HepG2 (cell line): ENCODE measurements around the gene RAD9A. TPM values are rescaled to one million over a fixed set of nuclear protein-coding genes. Genes with fewer than 3 reads are reported as not detected.
A peak's percentile ranks its signal among the peaks of the same experiment; 100 is the strongest.

Source experiments
- ATAC-seq: fragments of 200-7000 bp; cut with Tn5 transposase; 3 replicates; pipeline ENCODE4 v1.9.1; 2020; ENCODE audit warnings: mild to moderate bottlenecking, moderate library complexity
- BruUV-seq: library from RNA; stranded (reverse); fragments of 400-500 nt; replicated peaks from 2 replicates; lab custom pipeline; 2021; lab: Mats Ljungman, UMichigan
- CTCF ChIA-PET: fragments of 300-600 bp; formaldehyde crosslinking; extraction: SDS; loops from one replicate; lab custom pipeline; 2021; ENCODE audit warnings: low total read pairs, inconsistent platforms, low intra/inter-chr PET ratio; lab: Yijun Ruan, JAX
- POLR2A ChIA-PET: fragments of 350-600 bp; sonication (Branson Sonifier 250); formaldehyde crosslinking; loops from one replicate; lab custom pipeline; 2020; ENCODE audit warnings: antibody characterized with exemption, inconsistent platforms; lab: Yijun Ruan, JAX
- DNase-seq: peaks from one replicate; pipeline ENCODE4 v3.0.0-alpha.2; 2015; ENCODE audit warnings: low spot score
- FAIRE-seq: peaks from 3 replicates; lab custom pipeline; 2011; peaks lifted over from hg19 to GRCh38; lab: Jason Lieb, UNC
- H2AFZ ChIP-seq: one replicate; pipeline ENCODE4 v1.6.1; 2011; ENCODE audit warnings: low read length, inconsistent platforms
- H3K27ac ChIP-seq: fragments of 300-600 bp; 3 replicates; pipeline ENCODE4 v1.8.0; 2011; ENCODE audit warnings: mixed run types, mild to moderate bottlenecking, mixed read lengths, low read length, inconsistent platforms; ENCODE audit not compliant: insufficient read depth; ENCODE audit errors: extremely low read length
- H3K27me3 ChIP-seq, 2 experiments: fragments of 200-600 bp in 1 of 2; 2 replicates in 1 of 2; 3 replicates in 1 of 2; pipeline versions ENCODE4 v1.6.0 to v1.8.0; 2011; ENCODE audit warnings: low read length in 2 of 2, mild to moderate bottlenecking in 2 of 2, moderate library complexity in 2 of 2, inconsistent platforms in 1 of 2; ENCODE audit not compliant: insufficient read depth in 2 of 2, control insufficient read depth in 1 of 2
- H3K36me3 ChIP-seq, 2 experiments: fragments of 200-600 bp in 1 of 2; replicated peaks in 1 of 2; 2 replicates in 1 of 2; 3 replicates in 1 of 2; pipeline versions ENCODE4 v1.5.1 to v1.8.0; 2011; ENCODE audit warnings: low read length in 2 of 2, inconsistent platforms in 1 of 2; ENCODE audit not compliant: insufficient read depth in 2 of 2, control insufficient read depth in 1 of 2
- H3K4me1 ChIP-seq: 2 replicates; pipeline ENCODE4 v1.5.1; 2012; ENCODE audit warnings: low read length, inconsistent platforms; ENCODE audit not compliant: insufficient read depth
- H3K4me2 ChIP-seq: 2 replicates; pipeline ENCODE4 v1.6.0; 2011; ENCODE audit warnings: low read depth, low read length, inconsistent platforms
- H3K4me3 ChIP-seq, 3 experiments: fragments of 200-600 bp in 1 of 3; sonication (generic), shearing (Covaris generic) in 1 of 3; replicated peaks in 1 of 3; 2 replicates each; pipeline ENCODE4 v1.5.1; 2011 to 2016; ENCODE audit warnings: low read length in 3 of 3, inconsistent platforms in 2 of 3, low read depth in 2 of 3, mild to moderate bottlenecking in 2 of 3, control low read depth in 1 of 3, mixed read lengths in 1 of 3; ENCODE audit not compliant: insufficient read depth in 1 of 3
- H3K79me2 ChIP-seq: one replicate; pipeline ENCODE4 v1.6.1; 2011; ENCODE audit warnings: low read length, inconsistent platforms; ENCODE audit not compliant: insufficient read depth
- H3K9ac ChIP-seq: 2 replicates; pipeline ENCODE4 v1.6.0; 2011; ENCODE audit warnings: mild to moderate bottlenecking, low read depth, low read length, inconsistent platforms; ENCODE audit not compliant: insufficient read depth
- H3K9me3 ChIP-seq: 2 replicates; pipeline ENCODE4 v1.5.1; 2012; ENCODE audit warnings: mild to moderate bottlenecking, low read length
- H4K20me1 ChIP-seq: 2 replicates; pipeline ENCODE4 v1.6.0; 2011; ENCODE audit warnings: inconsistent platforms, mild to moderate bottlenecking, low read length, moderate library complexity; ENCODE audit not compliant: insufficient read depth
- DNMT3B ChIP-seq: conservative IDR thresholded peaks from 2 replicates; pipeline ENCODE4 v1.6.1; 2016; ENCODE audit warnings: missing biosample characterization, control low read depth
- FOSL2 ChIP-seq: sonication (generic); formaldehyde crosslinking; IDR thresholded peaks from 2 replicates; pipeline ENCODE4 v1.4.0; 2020; ENCODE audit warnings: missing genetic modification reagents
- HDAC1 ChIP-seq: sonication (generic); formaldehyde crosslinking; IDR thresholded peaks from 2 replicates; pipeline ENCODE4 v1.5.1; 2020; ENCODE audit warnings: mild to moderate bottlenecking, missing genetic modification reagents
- RAD51 ChIP-seq: fragments of 450-650 bp; IDR thresholded peaks from 2 replicates; pipeline ENCODE4 v1.6.1; 2016; ENCODE audit warnings: borderline replicate concordance
- SMAD3 ChIP-seq: sonication (generic); formaldehyde crosslinking; IDR thresholded peaks from 2 replicates; pipeline ENCODE4 v1.4.0; 2020; ENCODE audit warnings: missing genetic modification reagents
- ZBED4 ChIP-seq: sonication (generic); formaldehyde crosslinking; IDR thresholded peaks from 2 replicates; pipeline ENCODE4 v1.4.0; 2020; ENCODE audit warnings: missing genetic modification reagents, borderline replicate concordance
- ZBTB7A ChIP-seq: sonication (generic); formaldehyde crosslinking; IDR thresholded peaks from 2 replicates; pipeline ENCODE4 v1.8.0; 2022; ENCODE audit warnings: mild to moderate bottlenecking, missing genetic modification reagents
- ZNF20 ChIP-seq: sonication (generic); formaldehyde crosslinking; IDR thresholded peaks from 2 replicates; pipeline ENCODE4 v1.4.0; 2020; ENCODE audit warnings: mild to moderate bottlenecking, moderate library complexity, missing genetic modification reagents
- ZNF282 ChIP-seq: fragments of 450-650 bp; IDR thresholded peaks from 2 replicates; pipeline ENCODE4 v1.6.1; 2018; ENCODE audit not compliant: partially characterized antibody
- ZNF484 ChIP-seq: sonication (generic); formaldehyde crosslinking; IDR thresholded peaks from 2 replicates; pipeline ENCODE4 v1.5.1; 2020; ENCODE audit warnings: mild to moderate bottlenecking, low read depth, missing genetic modification reagents, borderline replicate concordance
- ZNF513 ChIP-seq: sonication (generic); formaldehyde crosslinking; conservative IDR thresholded peaks from 2 replicates; pipeline ENCODE4 v1.5.0; 2020; ENCODE audit warnings: missing genetic modification reagents
- ZNF607 ChIP-seq: sonication (generic); formaldehyde crosslinking; IDR thresholded peaks from 2 replicates; pipeline ENCODE4 v1.5.1; 2020; ENCODE audit warnings: missing genetic modification reagents, mild to moderate bottlenecking, borderline replicate concordance
- ZSCAN20 ChIP-seq: sonication (generic); formaldehyde crosslinking; IDR thresholded peaks from 2 replicates; pipeline ENCODE4 v1.4.0; 2020; ENCODE audit warnings: missing genetic modification reagents, mild to moderate bottlenecking, borderline replicate concordance
- WGBS: methylation state at CpG from one replicate; pipeline ENCODE4 v1.1.6; 2017; ENCODE audit warnings: low lambda C conversion rate; 5-methylcytosine and 5-hydroxymethylcytosine counted together
- in situ Hi-C: cut with HindIII; loops from 2 replicates; pipeline ENCODE4 v1.10.0; 2017; ENCODE audit warnings: low pct_unique_long_range_greater_than_20kb; ENCODE audit not compliant: extremely low pct_ligation_motif_present
- intact Hi-C: fragments of 100-400 bp; cut with micrococcal nuclease; formaldehyde crosslinking; loops from one replicate; pipeline ENCODE4 v1.10.0; 2022; ENCODE audit not compliant: unreplicated experiment
- polyA plus RNA-seq, 8 experiments: library from polyadenylated mRNA; depleted of rRNA in 3 of 8; stranded (reverse) in 7 of 8; unstranded in 1 of 8; fragments of >200 nt; fragmentation: Illumina TruSeq in 4 of 8; extraction: Trizol in 4 of 8; gene quantifications; 2 replicates each; pipeline versions ENCODE4 v1.2.1 to v1.2.3, GENCODE V29; 2011 to 2016; ENCODE audit warnings: low read depth in 4 of 8, missing spikeins in 1 of 8, mixed read lengths in 1 of 8; ENCODE audit not compliant: insufficient read depth in 1 of 8
- total RNA-seq, 5 experiments: library from RNA; depleted of rRNA; stranded (reverse); fragments of >200 nt; fragmentation: Illumina TruSeq; extraction: Trizol; gene quantifications; 2 replicates each; pipeline ENCODE4 v1.2.3, GENCODE V29; 2016; ENCODE audit warnings: low read depth in 1 of 5

The RAD9A gene
- total and polyA plus RNA-seq, 2 of the 13 experiments (the other 11 are each of a cell fraction or from before 2014, with no cell fraction given) = 10.1 to 15.7 TPM

- TF ChIP-seq ZBED4 (CRISPR knock-in tag) (no peak), ZBTB7A (CRISPR knock-in tag) (no peak), ZSCAN20 (CRISPR knock-in tag) (no peak), DNMT3B (no peak)
Measured at GRCh38 chr11:67376063-67376820, 15.5 kb upstream of the RAD9A start (continued).

GRCh38 chr11:67376873-67377808 lies 14.6 kb upstream of the RAD9A start:
- no peak overlapping the region for H3K9ac ChIP-seq
- ChIA-PET POLR2A (interaction anchor here (18.5 kb wide), 1 partner anchor 24 kb away, joined by 365 read pairs; the partner anchor contains the start of gene POLD4), CTCF (no interaction called here)
- DNase-seq = no peak
- no peaks in the 10 kb centered on the region for H3K79me2 ChIP-seq
- in situ Hi-C loops (no loop called here), intact Hi-C loops (no loop called here)
- no peak overlapping the region for H3K4me3 ChIP-seq
- H3K4me2 ChIP-seq = no peak overlapping the region
- no peaks in the 10 kb centered on the region for H4K20me1 ChIP-seq
- no peak for TF ChIP-seq ZNF484 (CRISPR knock-in tag)
- TF ChIP-seq ZNF282 = no peak
- no peak for TF ChIP-seq HDAC1 (CRISPR knock-in tag)
- TF ChIP-seq ZNF607 = no peak
- TF ChIP-seq FOSL2 (CRISPR knock-in tag) = 0 out of 2 replicates have a peak, but pooled peaks have one; percentile 6
- TF ChIP-seq RAD51 = no peak
- TF ChIP-seq ZNF20 (CRISPR knock-in tag) = no peak
- TF ChIP-seq ZNF513 = no peak
- no peak for TF ChIP-seq SMAD3 (CRISPR knock-in tag)
- no peaks in the 10 kb centered on the region for H3K36me3 ChIP-seq
- BruUV-seq = no TSS peak
- no peaks in the 10 kb centered on the region for H3K9me3 ChIP-seq
- no peak for ATAC-seq
- H2AFZ ChIP-seq = no peak overlapping the region
- 68% methylated on average over 3 of the region's 6 CpGs for WGBS
- H3K4me1 ChIP-seq = peaks cover 39% of the 10 kb centered on the region
- no peak overlapping the region for H3K27ac ChIP-seq
- H3K27me3 ChIP-seq = peaks cover 3 to 25% of the 10 kb centered on the region in 2 experiments; a peak in 3 of 5 replicates
- FAIRE-seq = no peak
